NCI-H748 (cell line): ENCODE measurements around the gene IL18R1.
"Not testable (repeated sequence)": the region's sequence is repeated elsewhere in the genome, so short reads cannot be mapped to it uniquely, and the experiment has no call there.

Experiments used
- DNase-seq: peaks from one replicate; lab custom pipeline; 2025; ENCODE audit not compliant: unreplicated experiment; lab: John Stamatoyannopoulos, UW

The IL18R1 gene

GRCh38 chr2:102355526-102356380 lies at the start of gene IL18R1:
Gene IL18R1, plus strand, starts transcription at chr2:102355796. Its CDS starts 6,865 bp downstream, at chr2:102362661.
- DNase-seq: peak; percentile 72

GRCh38 chr2:102306125-102306524 lies 49.5 kb upstream of the IL18R1 start:
- DNase-seq: no peak

DNA sequence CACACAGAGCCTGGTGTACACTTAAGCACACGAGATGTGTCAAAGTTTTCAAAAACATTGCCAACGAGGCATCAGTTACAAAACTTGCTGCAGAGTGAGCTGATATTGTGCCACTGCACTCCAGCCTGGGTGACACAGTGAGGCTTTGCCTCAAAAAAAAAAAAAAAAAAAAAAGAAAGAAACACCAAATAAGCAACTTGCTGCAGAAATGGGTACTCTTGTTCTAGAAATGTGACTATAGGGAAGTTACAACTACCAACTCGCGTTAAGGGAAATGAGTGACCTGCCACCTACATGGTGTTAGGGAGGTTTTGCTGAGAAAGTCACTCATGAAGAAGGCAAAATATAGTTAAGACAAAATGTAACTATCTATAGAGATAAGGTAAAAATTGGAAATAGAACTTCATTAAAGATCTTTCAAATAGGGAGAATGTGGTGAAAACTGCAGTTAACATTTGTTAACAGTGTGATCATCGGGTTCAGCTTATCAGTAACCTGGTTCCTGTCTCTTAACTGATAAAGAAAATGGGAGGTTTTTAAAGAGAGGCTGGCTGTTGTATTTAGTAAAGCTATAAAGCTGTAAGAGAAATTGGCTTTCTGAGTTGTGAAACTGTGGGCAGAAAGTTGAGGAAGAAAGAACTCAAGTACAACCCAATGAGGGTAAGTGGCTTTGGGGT lies 44.5 kb upstream of the IL18R1 start, which contains the start of gene IL1RL1:
TSS of gene IL1RL1 (plus strand) at position 600 of the 677 bp plus-strand sequence. CDS start 26,702 bp downstream, outside the sequence.
- DNase-seq: no peak

- no peak for DNase-seq
Observed at GRCh38 chr2:102313025-102313424, 42.6 kb upstream of the IL18R1 start.

- DNase-seq: no peak
Observed at GRCh38 chr2:102313471-102313870, 42.1 kb upstream of the IL18R1 start.

- DNase-seq: no peak
Observed at GRCh38 chr2:102313950-102314349, 41.6 kb upstream of the IL18R1 start.

- no peak for DNase-seq
Observed at GRCh38 chr2:102315921-102316320, 39.7 kb upstream of the IL18R1 start.

GRCh38 chr2:102317715-102318114 lies 37.9 kb upstream of the IL18R1 start:
- no peak for DNase-seq

DNA sequence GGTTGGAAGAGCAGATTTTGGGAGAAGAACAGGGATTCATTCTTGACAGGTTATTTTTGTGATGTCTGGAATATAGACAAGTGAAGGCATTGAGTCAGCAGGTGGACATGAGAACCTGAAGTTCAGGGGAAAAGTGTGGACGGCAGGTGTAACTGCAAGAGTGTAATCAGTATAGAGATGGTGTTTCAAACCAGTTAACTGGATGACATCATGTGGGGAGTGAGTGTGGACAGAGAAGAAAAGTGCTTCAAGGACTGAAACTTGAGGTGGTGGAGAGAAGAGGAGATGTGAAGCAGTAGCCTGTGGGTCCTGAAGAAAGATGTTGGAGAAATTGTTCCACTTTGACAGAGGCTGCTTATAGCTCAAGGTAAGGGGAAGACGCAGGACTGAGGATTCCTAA lies 37.2 kb upstream of the IL18R1 start:
- no peak for DNase-seq

DNA sequence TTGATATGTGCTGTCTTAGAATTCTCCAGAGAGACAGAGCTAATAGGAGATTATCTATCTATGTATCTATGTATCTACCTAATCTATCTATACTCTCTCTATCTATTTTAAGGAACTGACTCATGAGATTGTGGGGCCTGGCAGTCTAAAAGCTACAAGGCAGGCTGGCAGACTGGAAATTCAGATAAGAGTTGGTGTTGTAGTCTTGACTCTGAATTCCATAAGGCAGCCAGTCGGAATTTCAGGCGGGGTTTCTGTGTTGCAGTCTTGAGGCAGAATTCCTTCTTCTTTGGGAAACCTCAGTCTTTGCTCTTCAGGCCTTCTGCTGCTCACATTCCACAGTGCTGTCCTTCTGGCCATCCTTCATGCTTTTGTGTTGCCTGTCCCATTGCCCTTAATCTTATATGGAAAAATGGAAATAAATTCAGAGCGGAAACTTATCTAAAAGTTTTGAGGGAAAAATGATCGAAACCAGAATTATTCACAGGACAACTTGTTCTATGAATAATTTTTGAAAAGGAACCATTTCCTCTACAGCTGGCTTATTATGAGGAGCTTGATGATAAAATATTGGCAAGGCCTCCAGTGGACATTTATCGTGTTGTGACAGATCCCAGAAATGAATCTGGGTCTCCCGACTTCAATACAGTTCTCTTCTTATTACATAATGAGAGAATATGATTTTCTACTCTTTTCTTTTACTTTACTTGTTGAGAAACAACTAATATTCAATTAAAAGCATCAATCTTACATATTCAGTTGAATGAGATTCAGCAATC lies 33.5 kb upstream of the IL18R1 start:
- no peak for DNase-seq

GRCh38 chr2:102324914-102325313 lies 30.7 kb upstream of the IL18R1 start:
- DNase-seq: not testable (repeated sequence)

- no peak for DNase-seq
Observed at GRCh38 chr2:102331311-102331980, 24.1 kb upstream of the IL18R1 start.

DNA sequence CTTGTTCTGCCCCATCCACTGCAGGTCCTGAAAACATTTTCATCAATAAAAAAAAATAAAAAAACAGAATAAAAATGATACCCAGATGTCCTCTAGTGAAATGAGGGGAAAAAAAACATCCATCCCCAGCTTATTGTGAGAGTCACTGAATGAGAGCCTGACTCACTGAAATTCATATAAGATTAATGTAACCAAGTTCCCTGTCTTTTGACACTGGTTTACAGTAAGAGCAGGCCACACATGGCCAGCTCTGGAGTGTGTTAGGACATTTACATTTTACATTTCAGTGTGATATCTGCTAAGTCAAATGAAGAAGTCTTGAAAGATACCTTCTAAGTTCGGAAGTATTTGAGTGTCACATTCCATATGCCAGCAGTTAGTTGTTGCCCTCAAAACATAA lies 21.1 kb upstream of the IL18R1 start:
- DNase-seq: no peak

DNA sequence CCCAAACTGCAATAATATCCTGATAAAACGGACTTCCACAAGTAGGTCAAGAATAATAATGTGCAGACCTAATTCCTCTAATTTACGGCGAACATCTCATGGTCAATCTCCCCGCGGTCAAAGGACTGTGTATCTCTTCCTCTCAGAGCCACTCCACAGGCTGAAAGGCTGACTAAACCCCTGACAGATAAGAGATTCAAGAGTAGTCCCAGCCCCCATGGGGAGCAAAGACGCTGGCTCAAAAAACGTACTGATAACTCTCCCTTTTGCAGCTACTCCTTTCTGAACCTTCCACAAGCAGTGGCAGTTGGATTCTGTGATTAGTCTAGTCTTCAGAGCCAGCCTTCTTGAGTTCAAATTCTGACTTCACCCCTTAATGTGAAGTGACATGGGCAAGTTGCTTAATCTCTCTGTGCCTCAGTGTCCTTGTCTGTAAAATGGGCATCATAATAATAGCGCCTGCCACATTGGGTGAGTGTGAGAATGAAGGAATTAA lies 19.7 kb upstream of the IL18R1 start:
- no peak for DNase-seq

- DNase-seq: no peak
Observed at GRCh38 chr2:102336502-102336945, 19.1 kb upstream of the IL18R1 start.

DNA sequence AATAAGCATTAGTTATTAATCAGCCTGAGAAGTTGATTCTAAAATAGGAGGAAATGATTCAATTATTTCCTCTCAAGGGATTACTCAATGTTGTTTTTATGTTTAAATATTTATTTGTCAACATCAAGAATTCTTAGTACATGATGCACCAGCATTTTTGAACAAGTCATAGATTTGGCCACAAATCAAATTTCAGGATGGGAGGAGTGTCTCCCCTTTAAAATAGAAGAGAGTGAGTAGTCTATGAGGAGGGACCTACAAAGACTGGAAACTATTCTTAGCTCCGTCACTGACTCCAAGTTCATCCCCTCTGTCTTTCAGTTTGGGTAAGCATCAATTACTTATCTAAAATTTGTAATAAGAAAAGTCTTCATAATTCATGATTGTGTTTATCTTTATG lies 18.6 kb upstream of the IL18R1 start:
- no peak for DNase-seq

DNA sequence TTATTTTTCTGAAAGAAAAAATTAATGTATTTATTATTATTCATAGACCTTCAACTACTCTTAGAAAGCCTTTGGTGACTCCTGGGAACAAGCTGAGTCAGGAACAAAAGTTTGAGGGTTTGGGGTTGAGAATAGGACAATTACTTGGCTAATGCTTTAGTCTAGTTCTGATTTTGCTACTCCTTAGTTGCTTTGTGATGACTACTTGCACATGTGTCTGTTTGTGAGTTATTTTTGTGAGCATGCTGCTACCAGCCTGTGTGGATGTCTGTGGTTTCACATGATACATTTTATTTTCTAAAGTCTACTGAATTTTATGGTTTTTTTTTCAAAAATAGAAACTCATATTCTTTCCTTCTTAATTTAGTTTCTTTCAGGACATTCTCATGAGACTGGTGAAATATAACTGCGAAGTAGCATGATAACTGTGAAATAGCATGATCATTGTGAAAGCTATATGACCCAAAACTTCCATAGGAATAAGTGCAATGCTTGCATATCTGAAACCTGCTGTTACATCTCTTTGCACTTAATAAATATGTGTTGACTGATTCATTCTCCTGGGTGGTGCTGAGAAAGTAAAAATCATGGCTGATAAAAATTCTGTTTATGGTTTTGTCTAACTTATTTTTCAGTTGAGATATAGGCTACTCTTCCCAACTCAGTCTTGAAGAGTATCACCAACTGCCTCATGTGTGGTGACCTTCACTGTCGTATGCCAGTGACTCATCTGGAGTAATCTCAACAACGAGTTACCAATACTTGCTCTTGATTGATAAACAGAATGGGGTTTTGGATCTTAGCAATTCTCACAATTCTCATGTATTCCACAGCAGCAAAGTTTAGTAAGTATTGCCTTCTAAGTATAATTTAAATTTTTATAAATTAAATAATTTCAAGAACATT lies 17.9 kb upstream of the IL18R1 start:
- no peak for DNase-seq

GRCh38 chr2:102340778-102341177 lies 14.8 kb upstream of the IL18R1 start:
- no peak for DNase-seq

DNA sequence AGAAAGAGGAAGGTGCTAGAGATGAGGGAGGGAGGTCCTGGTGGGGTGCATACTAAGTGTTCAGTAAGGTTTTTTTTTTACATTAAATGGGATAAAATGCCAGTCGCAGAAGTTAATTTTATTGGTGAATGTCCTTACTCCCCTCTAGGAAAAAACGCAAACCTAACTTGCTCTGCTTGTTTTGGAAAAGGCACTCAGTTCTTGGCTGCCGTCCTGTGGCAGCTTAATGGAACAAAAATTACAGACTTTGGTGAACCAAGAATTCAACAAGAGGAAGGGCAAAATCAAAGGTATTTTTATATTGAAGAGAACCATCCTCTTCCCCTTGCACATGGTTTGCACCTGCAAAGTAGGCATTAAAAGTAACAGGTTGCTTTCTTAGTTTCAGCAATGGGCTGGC lies 12.7 kb upstream of the IL18R1 start:
- DNase-seq: no peak

GRCh38 chr2:102344397-102344796 lies 11.2 kb upstream of the IL18R1 start:
- no peak for DNase-seq
